HepG2 (cell line): ENCODE measurements around the gene MAN1B1. TPM values are rescaled to one million over a fixed set of nuclear protein-coding genes. Genes with fewer than 3 reads are reported as not detected.

Source experiments
- ATAC-seq: fragments of 200-7000 bp; cut with Tn5 transposase; 3 replicates; pipeline ENCODE4 v1.9.1; 2020; ENCODE audit warnings: mild to moderate bottlenecking, moderate library complexity
- BruUV-seq: library from RNA; stranded (reverse); fragments of 400-500 nt; replicated peaks from 2 replicates; lab custom pipeline; 2021; lab: Mats Ljungman, UMichigan
- CTCF ChIA-PET: fragments of 300-600 bp; formaldehyde crosslinking; extraction: SDS; loops from one replicate; lab custom pipeline; 2021; ENCODE audit warnings: low total read pairs, inconsistent platforms, low intra/inter-chr PET ratio; lab: Yijun Ruan, JAX
- POLR2A ChIA-PET: fragments of 350-600 bp; sonication (Branson Sonifier 250); formaldehyde crosslinking; loops from one replicate; lab custom pipeline; 2020; ENCODE audit warnings: antibody characterized with exemption, inconsistent platforms; lab: Yijun Ruan, JAX
- DNase-seq: peaks from one replicate; pipeline ENCODE4 v3.0.0-alpha.2; 2015; ENCODE audit warnings: low spot score
- FAIRE-seq: peaks from 3 replicates; lab custom pipeline; 2011; peaks lifted over from hg19 to GRCh38; lab: Jason Lieb, UNC
- H2AFZ ChIP-seq: one replicate; pipeline ENCODE4 v1.6.1; 2011; ENCODE audit warnings: low read length, inconsistent platforms
- H3K27ac ChIP-seq: fragments of 300-600 bp; 3 replicates; pipeline ENCODE4 v1.8.0; 2011; ENCODE audit warnings: mixed run types, mild to moderate bottlenecking, mixed read lengths, low read length, inconsistent platforms; ENCODE audit not compliant: insufficient read depth; ENCODE audit errors: extremely low read length
- H3K27me3 ChIP-seq, 2 experiments: fragments of 200-600 bp in 1 of 2; 2 replicates in 1 of 2; 3 replicates in 1 of 2; pipeline versions ENCODE4 v1.6.0 to v1.8.0; 2011; ENCODE audit warnings: low read length in 2 of 2, mild to moderate bottlenecking in 2 of 2, moderate library complexity in 2 of 2, inconsistent platforms in 1 of 2; ENCODE audit not compliant: insufficient read depth in 2 of 2, control insufficient read depth in 1 of 2
- H3K36me3 ChIP-seq, 2 experiments: fragments of 200-600 bp in 1 of 2; replicated peaks in 1 of 2; 2 replicates in 1 of 2; 3 replicates in 1 of 2; pipeline versions ENCODE4 v1.5.1 to v1.8.0; 2011; ENCODE audit warnings: low read length in 2 of 2, inconsistent platforms in 1 of 2; ENCODE audit not compliant: insufficient read depth in 2 of 2, control insufficient read depth in 1 of 2
- H3K4me1 ChIP-seq: 2 replicates; pipeline ENCODE4 v1.5.1; 2012; ENCODE audit warnings: low read length, inconsistent platforms; ENCODE audit not compliant: insufficient read depth
- H3K4me2 ChIP-seq: 2 replicates; pipeline ENCODE4 v1.6.0; 2011; ENCODE audit warnings: low read depth, low read length, inconsistent platforms
- H3K4me3 ChIP-seq, 3 experiments: fragments of 200-600 bp in 1 of 3; sonication (generic), shearing (Covaris generic) in 1 of 3; replicated peaks in 1 of 3; 2 replicates each; pipeline ENCODE4 v1.5.1; 2011 to 2016; ENCODE audit warnings: low read length in 3 of 3, inconsistent platforms in 2 of 3, low read depth in 2 of 3, mild to moderate bottlenecking in 2 of 3, control low read depth in 1 of 3, mixed read lengths in 1 of 3; ENCODE audit not compliant: insufficient read depth in 1 of 3
- H3K79me2 ChIP-seq: one replicate; pipeline ENCODE4 v1.6.1; 2011; ENCODE audit warnings: low read length, inconsistent platforms; ENCODE audit not compliant: insufficient read depth
- H3K9ac ChIP-seq: 2 replicates; pipeline ENCODE4 v1.6.0; 2011; ENCODE audit warnings: mild to moderate bottlenecking, low read depth, low read length, inconsistent platforms; ENCODE audit not compliant: insufficient read depth
- H3K9me3 ChIP-seq: 2 replicates; pipeline ENCODE4 v1.5.1; 2012; ENCODE audit warnings: mild to moderate bottlenecking, low read length
- H4K20me1 ChIP-seq: 2 replicates; pipeline ENCODE4 v1.6.0; 2011; ENCODE audit warnings: inconsistent platforms, mild to moderate bottlenecking, low read length, moderate library complexity; ENCODE audit not compliant: insufficient read depth
- ATF7-NPFF ChIP-seq: sonication (generic); formaldehyde crosslinking; IDR thresholded peaks from 2 replicates; pipeline ENCODE4 v1.8.1; 2023; ENCODE audit warnings: mild to moderate bottlenecking, low read depth, missing genetic modification reagents, moderate library complexity
- DPF2 ChIP-seq: sonication (generic); formaldehyde crosslinking; IDR thresholded peaks from 2 replicates; pipeline ENCODE4 v1.4.0; 2020; ENCODE audit warnings: mild to moderate bottlenecking, low read depth, missing genetic modification reagents, borderline replicate concordance
- GATAD2A ChIP-seq: IDR thresholded peaks from 2 replicates; pipeline ENCODE4 v1.6.1; 2016
- MAX ChIP-seq: IDR thresholded peaks from 2 replicates; pipeline ENCODE4 v1.6.1; 2012; ENCODE audit warnings: inconsistent platforms
- MNT ChIP-seq: fragments of 450-650 bp; IDR thresholded peaks from 2 replicates; pipeline ENCODE4 v1.6.1; 2016
- PCBP1 ChIP-seq: fragments of 200-400 bp; formaldehyde crosslinking; IDR thresholded peaks from 2 replicates; pipeline ENCODE4 v1.6.1; 2017; ENCODE audit warnings: mild to moderate bottlenecking, low read depth, low read length, borderline replicate concordance
- POLR2AphosphoS5 ChIP-seq: IDR thresholded peaks from 2 replicates; pipeline ENCODE4 v1.6.1; 2012; ENCODE audit warnings: low read depth, low read length
- SIX1 ChIP-seq: sonication (generic); formaldehyde crosslinking; IDR thresholded peaks from 2 replicates; pipeline ENCODE4 v1.4.0; 2020; ENCODE audit warnings: missing genetic modification reagents, borderline replicate concordance
- ZEB1 ChIP-seq: IDR thresholded peaks from 2 replicates; pipeline ENCODE4 v1.6.1; 2012; ENCODE audit warnings: mild to moderate bottlenecking, low read depth, inconsistent platforms; ENCODE audit not compliant: insufficient replicate concordance
- ZFYVE20 ChIP-seq: sonication (generic); formaldehyde crosslinking; IDR thresholded peaks from 2 replicates; pipeline ENCODE4 v1.8.0; 2023; ENCODE audit warnings: low read depth, mild to moderate bottlenecking, moderate library complexity, missing genetic modification reagents, borderline replicate concordance
- ZNF44 ChIP-seq: sonication (generic); formaldehyde crosslinking; IDR thresholded peaks from 2 replicates; pipeline ENCODE4 v1.5.1; 2020; ENCODE audit warnings: mild to moderate bottlenecking, missing genetic modification reagents
- ZNF451 ChIP-seq: sonication (generic); formaldehyde crosslinking; IDR thresholded peaks from 2 replicates; pipeline ENCODE4 v1.5.0; 2020; ENCODE audit warnings: mild to moderate bottlenecking, missing genetic modification reagents
- ZNF691 ChIP-seq: sonication (generic); formaldehyde crosslinking; IDR thresholded peaks from 2 replicates; pipeline ENCODE4 v1.4.0; 2020; ENCODE audit warnings: missing genetic modification reagents, low read depth, mild to moderate bottlenecking, borderline replicate concordance
- WGBS: methylation state at CpG from one replicate; pipeline ENCODE4 v1.1.6; 2017; ENCODE audit warnings: low lambda C conversion rate; 5-methylcytosine and 5-hydroxymethylcytosine counted together
- in situ Hi-C: cut with HindIII; loops from 2 replicates; pipeline ENCODE4 v1.10.0; 2017; ENCODE audit warnings: low pct_unique_long_range_greater_than_20kb; ENCODE audit not compliant: extremely low pct_ligation_motif_present
- intact Hi-C: fragments of 100-400 bp; cut with micrococcal nuclease; formaldehyde crosslinking; loops from one replicate; pipeline ENCODE4 v1.10.0; 2022; ENCODE audit not compliant: unreplicated experiment
- polyA plus RNA-seq, 8 experiments: library from polyadenylated mRNA; depleted of rRNA in 3 of 8; stranded (reverse) in 7 of 8; unstranded in 1 of 8; fragments of >200 nt; fragmentation: Illumina TruSeq in 4 of 8; extraction: Trizol in 4 of 8; gene quantifications; 2 replicates each; pipeline versions ENCODE4 v1.2.1 to v1.2.3, GENCODE V29; 2011 to 2016; ENCODE audit warnings: low read depth in 4 of 8, missing spikeins in 1 of 8, mixed read lengths in 1 of 8; ENCODE audit not compliant: insufficient read depth in 1 of 8
- total RNA-seq, 5 experiments: library from RNA; depleted of rRNA; stranded (reverse); fragments of >200 nt; fragmentation: Illumina TruSeq; extraction: Trizol; gene quantifications; 2 replicates each; pipeline ENCODE4 v1.2.3, GENCODE V29; 2016; ENCODE audit warnings: low read depth in 1 of 5
- TF ChIP-seq, protein P1 (sequence below), 2 experiments: IDR thresholded peaks; 2 replicates each; pipeline ENCODE4 v1.6.1; 2011 to 2012; ENCODE audit warnings: low read length in 2 of 2, borderline replicate concordance in 1 of 2, low read depth in 1 of 2, mild to moderate bottlenecking in 1 of 2, moderate library complexity in 1 of 2

The MAN1B1 gene
- total and polyA plus RNA-seq, 2 of the 13 experiments (the other 11 are each of a cell fraction or from before 2014, with no cell fraction given): 48.9 to 59.5 TPM

- intact Hi-C loops: no loop called here
- no peak for DNase-seq
- WGBS: 29% methylated on average over 16 of the region's 26 CpGs
- peaks cover 33 to 79% of the 10 kb centered on the region in 2 experiments for H3K27me3 ChIP-seq
- POLR2A ChIA-PET: interaction anchor here (3.3 kb wide), 1 partner anchor 11 kb away, joined by 11 read pairs; no protein-coding TSS in a partner anchor
- H3K4me3 ChIP-seq: no peak overlapping the region
- H3K27ac ChIP-seq: no peak overlapping the region
- no peaks in the 10 kb centered on the region for H3K79me2 ChIP-seq
- CTCF ChIA-PET: no interaction called here
- H3K4me1 ChIP-seq: no peaks in the 10 kb centered on the region
- in situ Hi-C loops: no loop called here
- no peaks in the 10 kb centered on the region for H3K9me3 ChIP-seq
- H3K9ac ChIP-seq: no peak overlapping the region
- no peaks in the 10 kb centered on the region for H3K36me3 ChIP-seq
- FAIRE-seq: no peak
- TF ChIP-seq ZNF44 (no peak), MNT (peak; percentile 80), POLR2AphosphoS5 (no peak), ZEB1 (no peak), PCBP1 (no peak), ZNF691 (CRISPR knock-in tag) (no peak), DPF2 (CRISPR knock-in tag) (no peak), GATAD2A (CRISPR knock-in tag) (no peak), MAX (no peak), SIX1 (CRISPR knock-in tag) (no peak), ZFYVE20 (CRISPR knock-in tag) (no peak), ZNF451 (no peak), ATF7-NPFF (no peak)
- TF ChIP-seq, protein P1, sequence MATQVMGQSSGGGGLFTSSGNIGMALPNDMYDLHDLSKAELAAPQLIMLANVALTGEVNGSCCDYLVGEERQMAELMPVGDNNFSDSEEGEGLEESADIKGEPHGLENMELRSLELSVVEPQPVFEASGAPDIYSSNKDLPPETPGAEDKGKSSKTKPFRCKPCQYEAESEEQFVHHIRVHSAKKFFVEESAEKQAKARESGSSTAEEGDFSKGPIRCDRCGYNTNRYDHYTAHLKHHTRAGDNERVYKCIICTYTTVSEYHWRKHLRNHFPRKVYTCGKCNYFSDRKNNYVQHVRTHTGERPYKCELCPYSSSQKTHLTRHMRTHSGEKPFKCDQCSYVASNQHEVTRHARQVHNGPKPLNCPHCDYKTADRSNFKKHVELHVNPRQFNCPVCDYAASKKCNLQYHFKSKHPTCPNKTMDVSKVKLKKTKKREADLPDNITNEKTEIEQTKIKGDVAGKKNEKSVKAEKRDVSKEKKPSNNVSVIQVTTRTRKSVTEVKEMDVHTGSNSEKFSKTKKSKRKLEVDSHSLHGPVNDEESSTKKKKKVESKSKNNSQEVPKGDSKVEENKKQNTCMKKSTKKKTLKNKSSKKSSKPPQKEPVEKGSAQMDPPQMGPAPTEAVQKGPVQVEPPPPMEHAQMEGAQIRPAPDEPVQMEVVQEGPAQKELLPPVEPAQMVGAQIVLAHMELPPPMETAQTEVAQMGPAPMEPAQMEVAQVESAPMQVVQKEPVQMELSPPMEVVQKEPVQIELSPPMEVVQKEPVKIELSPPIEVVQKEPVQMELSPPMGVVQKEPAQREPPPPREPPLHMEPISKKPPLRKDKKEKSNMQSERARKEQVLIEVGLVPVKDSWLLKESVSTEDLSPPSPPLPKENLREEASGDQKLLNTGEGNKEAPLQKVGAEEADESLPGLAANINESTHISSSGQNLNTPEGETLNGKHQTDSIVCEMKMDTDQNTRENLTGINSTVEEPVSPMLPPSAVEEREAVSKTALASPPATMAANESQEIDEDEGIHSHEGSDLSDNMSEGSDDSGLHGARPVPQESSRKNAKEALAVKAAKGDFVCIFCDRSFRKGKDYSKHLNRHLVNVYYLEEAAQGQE (IDR thresholded peaks at IDR 0.05; ENCODE audit: borderline replicate concordance in 1 of 2, low read depth in 1 of 2, low read length in 2 of 2): peak in 1 of 2 experiments; percentile 17; a peak in 2 of 4 replicates
- H4K20me1 ChIP-seq: no peaks in the 10 kb centered on the region
- no peak for ATAC-seq
- H3K4me2 ChIP-seq: no peak overlapping the region
- no TSS peak for BruUV-seq
- H2AFZ ChIP-seq: no peak overlapping the region
These were observed 53.6 kb downstream of the MAN1B1 start for GRCh38 chr9:137140151-137141012.
